Fibroblast of lung (primary cell): ENCODE measurements around the gene CAST. TPM values are rescaled to one million over a fixed set of nuclear protein-coding genes. Genes with fewer than 3 reads are reported as not detected.

ENCODE experiments used
- DNase-seq, 2 donors: peaks; one replicate each; pipeline versions ENCODE4 v3.0.0 to v3.0.0-alpha.2; 2010; ENCODE audit warnings: low read depth in 2 of 2
- H2AFZ ChIP-seq: 2 replicates; pipeline ENCODE4 v1.5.1; 2012; ENCODE audit warnings: low read length, control low read depth, inconsistent platforms
- H3K27ac ChIP-seq: 2 replicates; pipeline ENCODE4 v1.5.1; 2011; ENCODE audit warnings: low read length, control low read depth; ENCODE audit not compliant: insufficient read depth
- H3K27me3 ChIP-seq: 2 replicates; pipeline ENCODE4 v1.5.1; 2011; ENCODE audit warnings: mild to moderate bottlenecking, low read length; ENCODE audit not compliant: control insufficient read depth, insufficient read depth
- H3K36me3 ChIP-seq: 2 replicates; pipeline ENCODE4 v1.5.1; 2011; ENCODE audit warnings: low read length; ENCODE audit not compliant: control insufficient read depth, insufficient read depth
- H3K4me1 ChIP-seq: 2 replicates; pipeline ENCODE4 v1.5.1; 2011; ENCODE audit warnings: low read length; ENCODE audit not compliant: control insufficient read depth, insufficient read depth; ENCODE audit errors: extremely low read depth
- H3K4me2 ChIP-seq: 2 replicates; pipeline ENCODE4 v1.5.1; 2011; ENCODE audit warnings: low read length, control low read depth; ENCODE audit not compliant: insufficient read depth; ENCODE audit errors: extremely low read depth
- H3K4me3 ChIP-seq, 4 experiments: fragments of 200-600 bp in 1 of 4; sonication (generic) in 1 of 4; replicated peaks in 1 of 4; 2 replicates each; pipeline ENCODE4 v1.5.1; 2011 to 2016; ENCODE audit warnings: low read length in 4 of 4, low read depth in 3 of 4, mild to moderate bottlenecking in 3 of 4, control low read depth in 2 of 4, inconsistent platforms in 1 of 4, mixed read lengths in 1 of 4; ENCODE audit not compliant: insufficient read depth in 1 of 4; ENCODE audit errors: control extremely low read depth in 1 of 4
- H3K79me2 ChIP-seq: 2 replicates; pipeline ENCODE4 v1.5.1; 2012; ENCODE audit warnings: mild to moderate bottlenecking, low read length, inconsistent platforms; ENCODE audit not compliant: control insufficient read depth, insufficient read depth
- H3K9ac ChIP-seq: 2 replicates; pipeline ENCODE4 v1.5.1; 2011; ENCODE audit warnings: mild to moderate bottlenecking, low read length, control low read depth; ENCODE audit not compliant: insufficient read depth
- H3K9me3 ChIP-seq: 2 replicates; pipeline ENCODE4 v1.5.1; 2012; ENCODE audit warnings: low read depth, low read length; ENCODE audit not compliant: control insufficient read depth, insufficient read depth
- H4K20me1 ChIP-seq: 2 replicates; pipeline ENCODE4 v1.5.1; 2011; ENCODE audit warnings: low read length; ENCODE audit not compliant: control insufficient read depth, insufficient read depth; ENCODE audit errors: extremely low read depth
- EZH2 ChIP-seq: IDR thresholded peaks from 2 replicates; pipeline ENCODE4 v1.5.1; 2012; ENCODE audit warnings: low read length, control low read depth, mild to moderate bottlenecking; ENCODE audit errors: missing control alignments
- polyA plus RNA-seq, 2 donors: library from polyadenylated mRNA; depleted of rRNA in 1 of 2; stranded (reverse) in 1 of 2; unstranded in 1 of 2; fragments of >200 nt; gene quantifications; 2 replicates each; pipeline ENCODE4 v1.2.1, GENCODE V29; 2011 to 2012; ENCODE audit warnings: missing spikeins in 1 of 2
- total RNA-seq: library from RNA; depleted of rRNA; stranded (reverse); fragments of >200 nt; gene quantifications from 2 replicates; pipeline ENCODE4 v1.2.1, GENCODE V29; 2014
- TF ChIP-seq, protein P1 (sequence below), 2 donors: IDR thresholded peaks in 1 of 2; conservative IDR thresholded peaks in 1 of 2; 1 replicate in 1 of 2; 2 replicates in 1 of 2; pipeline ENCODE4 v1.5.1; 2011 to 2012; ENCODE audit warnings: low read length in 2 of 2, control low read depth in 1 of 2, inconsistent platforms in 1 of 2, low read depth in 1 of 2, mild to moderate bottlenecking in 1 of 2

Gene CAST
- total and polyA plus RNA-seq, 2 donors (not counting 1 experiment from before 2014, with no cell fraction given): 203 to 378 TPM

DNA sequence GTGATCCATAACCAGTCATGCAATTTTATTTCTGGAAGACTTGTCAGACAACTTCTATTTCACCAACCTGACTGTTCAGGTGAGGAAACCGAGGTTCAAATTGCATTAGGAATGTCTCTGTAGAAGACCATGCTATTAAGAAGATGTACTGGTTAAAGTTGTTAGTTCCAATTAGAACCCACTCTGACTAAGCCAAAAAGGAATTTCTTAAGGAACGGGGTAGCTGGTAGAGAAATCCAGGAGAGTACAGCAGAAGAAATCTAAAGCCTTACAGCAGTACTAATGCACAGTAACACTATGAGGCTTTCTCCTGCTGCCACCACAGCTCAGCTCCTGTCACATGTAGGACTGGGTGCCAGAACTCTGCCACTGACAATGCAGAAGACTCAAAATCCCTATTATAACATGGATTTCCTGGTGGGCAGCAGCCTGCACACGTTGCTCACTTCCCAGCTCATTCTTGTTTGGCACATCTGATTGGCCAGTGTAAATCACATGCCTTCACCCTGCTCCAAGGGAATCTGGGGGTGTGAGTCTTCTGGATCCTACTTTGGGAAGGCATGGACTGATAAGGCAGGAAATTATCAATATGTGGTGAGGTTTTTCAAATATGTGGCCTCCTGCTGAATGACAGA lies 37.1 kb downstream of the CAST start:
- H2AFZ ChIP-seq: no peak overlapping the region
- DNase-seq: peak in 1 of 2 donors; percentile 57
- peaks cover 20% of the 10 kb centered on the region for H3K79me2 ChIP-seq
- peaks cover 4% of the 10 kb centered on the region for H4K20me1 ChIP-seq
- H3K4me1 ChIP-seq: peaks cover 20% of the 10 kb centered on the region
- H3K4me2 ChIP-seq: no peak overlapping the region
- peak overlapping the region; percentile 29 for H3K27ac ChIP-seq
- H3K9ac ChIP-seq: no peak overlapping the region
- H3K27me3 ChIP-seq: no peaks in the 10 kb centered on the region
- no peak overlapping the region for H3K4me3 ChIP-seq
- no peak for TF ChIP-seq EZH2
- TF ChIP-seq, protein P1, sequence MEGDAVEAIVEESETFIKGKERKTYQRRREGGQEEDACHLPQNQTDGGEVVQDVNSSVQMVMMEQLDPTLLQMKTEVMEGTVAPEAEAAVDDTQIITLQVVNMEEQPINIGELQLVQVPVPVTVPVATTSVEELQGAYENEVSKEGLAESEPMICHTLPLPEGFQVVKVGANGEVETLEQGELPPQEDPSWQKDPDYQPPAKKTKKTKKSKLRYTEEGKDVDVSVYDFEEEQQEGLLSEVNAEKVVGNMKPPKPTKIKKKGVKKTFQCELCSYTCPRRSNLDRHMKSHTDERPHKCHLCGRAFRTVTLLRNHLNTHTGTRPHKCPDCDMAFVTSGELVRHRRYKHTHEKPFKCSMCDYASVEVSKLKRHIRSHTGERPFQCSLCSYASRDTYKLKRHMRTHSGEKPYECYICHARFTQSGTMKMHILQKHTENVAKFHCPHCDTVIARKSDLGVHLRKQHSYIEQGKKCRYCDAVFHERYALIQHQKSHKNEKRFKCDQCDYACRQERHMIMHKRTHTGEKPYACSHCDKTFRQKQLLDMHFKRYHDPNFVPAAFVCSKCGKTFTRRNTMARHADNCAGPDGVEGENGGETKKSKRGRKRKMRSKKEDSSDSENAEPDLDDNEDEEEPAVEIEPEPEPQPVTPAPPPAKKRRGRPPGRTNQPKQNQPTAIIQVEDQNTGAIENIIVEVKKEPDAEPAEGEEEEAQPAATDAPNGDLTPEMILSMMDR (conservative IDR thresholded peaks at IDR 0.05 in 1 of 2, IDR thresholded peaks at IDR 0.05 in 1 of 2; ENCODE audit: low read depth in 1 of 2, low read length in 2 of 2): no peak
- no peaks in the 10 kb centered on the region for H3K9me3 ChIP-seq
- no peaks in the 10 kb centered on the region for H3K36me3 ChIP-seq

DNA sequence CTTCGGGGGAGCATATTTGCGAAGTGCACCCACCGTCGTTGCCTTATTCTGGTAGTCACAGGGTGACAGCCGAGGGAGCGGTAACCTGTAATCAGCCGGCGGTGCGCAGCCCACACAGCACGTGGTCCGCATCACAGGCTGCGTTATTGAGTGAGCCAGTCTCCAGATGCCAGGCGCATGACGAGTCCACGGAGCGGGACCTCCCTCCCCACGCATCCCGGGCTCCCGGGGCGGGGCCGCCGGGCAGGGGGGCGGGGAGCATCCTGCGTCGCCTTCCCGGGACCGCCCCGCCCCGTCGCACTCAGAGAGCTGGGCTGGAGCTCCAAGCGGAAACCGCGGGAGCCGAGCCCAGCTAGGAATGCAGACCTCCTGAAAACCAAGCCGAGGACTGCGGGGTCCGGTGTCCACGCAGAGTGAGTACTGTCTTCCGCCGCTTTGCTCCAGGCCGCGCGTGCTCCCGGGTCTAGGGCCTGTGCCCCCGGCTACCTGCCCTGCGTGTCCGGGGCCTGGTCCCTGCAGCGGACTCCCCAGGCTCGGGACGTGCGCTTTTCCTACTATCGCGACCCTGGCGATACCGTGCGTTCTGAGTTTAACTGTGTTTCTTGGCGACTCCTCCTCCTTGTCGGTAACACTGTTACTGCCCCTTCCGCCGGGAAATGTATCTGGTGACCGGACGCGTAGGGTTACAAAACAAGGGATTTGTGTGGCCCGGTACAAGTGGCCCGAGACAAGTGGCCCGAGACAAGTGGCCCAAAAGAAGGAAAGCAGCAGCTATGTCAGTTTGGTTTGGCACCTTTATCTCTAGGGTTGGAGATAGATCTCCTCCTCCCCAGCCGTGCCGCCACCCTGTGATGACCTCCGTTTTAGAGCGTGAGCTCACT lies 40.6 kb downstream of the CAST start:
- Histone ChIP-seq H3K79me2 (peaks cover 51% of the 10 kb centered on the region), H3K36me3 (no peaks in the 10 kb centered on the region), H4K20me1 (peaks cover 4% of the 10 kb centered on the region), H3K27me3 (no peaks in the 10 kb centered on the region), H3K27ac (peak overlapping the region; percentile 95), H3K4me1 (peaks cover 21% of the 10 kb centered on the region), H3K9me3 (no peaks in the 10 kb centered on the region), H3K4me3 (peak overlapping the region; percentile 57 to 84 (median 72)), H3K9ac (peak overlapping the region; percentile 90), H2AFZ (peak overlapping the region; percentile 3), H3K4me2 (peak overlapping the region; percentile 99)
- DNase-seq: peak; percentile 93 to 97
- TF ChIP-seq, protein P1 (conservative IDR thresholded peaks at IDR 0.05 in 1 of 2, IDR thresholded peaks at IDR 0.05 in 1 of 2; ENCODE audit: low read depth in 1 of 2, low read length in 2 of 2): no peak
- no peak for TF ChIP-seq EZH2

DNA sequence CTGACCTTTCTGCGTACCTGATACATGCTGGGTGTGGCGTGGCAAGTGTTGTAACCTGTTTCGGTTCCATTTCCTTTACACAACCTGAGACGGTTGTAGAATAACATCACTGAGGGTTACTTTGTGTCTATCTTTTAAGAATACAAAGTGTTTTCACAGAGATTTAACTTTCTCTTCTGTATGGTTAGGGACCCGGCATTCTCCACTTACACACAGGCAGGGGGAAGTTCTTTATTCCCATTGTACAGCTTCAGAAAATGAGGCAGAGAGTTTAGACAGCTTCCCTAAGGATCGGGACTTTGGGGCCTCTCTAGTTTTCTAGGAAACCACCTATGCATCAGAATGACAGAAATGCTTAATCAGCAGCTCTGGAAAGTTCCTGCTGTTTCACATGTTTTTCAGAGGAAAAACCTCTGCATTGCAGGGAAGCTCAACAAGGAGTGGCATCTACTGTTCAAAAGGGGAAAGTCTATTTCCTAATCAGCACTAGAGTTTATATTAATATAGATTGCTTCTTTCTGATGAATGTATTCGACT lies 41.3 kb downstream of the CAST start:
- TF ChIP-seq, protein P1 (conservative IDR thresholded peaks at IDR 0.05 in 1 of 2, IDR thresholded peaks at IDR 0.05 in 1 of 2; ENCODE audit: low read depth in 1 of 2, low read length in 2 of 2): no peak
- no peak for TF ChIP-seq EZH2
- H3K4me2 ChIP-seq: peak overlapping the region; percentile 99
- peak overlapping the region; percentile 57 to 84 (median 72) for H3K4me3 ChIP-seq
- DNase-seq: peak in 1 of 2 donors; percentile 55
- H3K27me3 ChIP-seq: no peaks in the 10 kb centered on the region
- no peaks in the 10 kb centered on the region for H3K9me3 ChIP-seq
- peaks cover 22% of the 10 kb centered on the region for H3K4me1 ChIP-seq
- H3K9ac ChIP-seq: peak overlapping the region; percentile 90
- H3K36me3 ChIP-seq: no peaks in the 10 kb centered on the region
- H2AFZ ChIP-seq: no peak overlapping the region
- H3K27ac ChIP-seq: peak overlapping the region; percentile 95
- peaks cover 57% of the 10 kb centered on the region for H3K79me2 ChIP-seq
- H4K20me1 ChIP-seq: peaks cover 4% of the 10 kb centered on the region
